HCT116 (cell line): ENCODE data around the gene SGCA. TPM values are rescaled to one million over a fixed set of nuclear protein-coding genes. Genes with fewer than 3 reads are reported as not detected.

ENCODE experiments used
- ATAC-seq: fragments of 200-7000 bp; cut with Tn5 transposase; 2 replicates; pipeline ENCODE4 v1.9.1; 2020; ENCODE audit warnings: mild to moderate bottlenecking, moderate library complexity
- BruUV-seq: library from RNA; stranded (reverse); fragments of 400-500 nt; replicated peaks from 2 replicates; lab custom pipeline; 2021; lab: Mats Ljungman, UMichigan
- CTCF ChIA-PET: fragments of 300-600 bp; sonication (Branson Sonifier 250); formaldehyde crosslinking; loops from one replicate; lab custom pipeline; 2021; ENCODE audit warnings: antibody characterized with exemption; lab: Charles Lee
- POLR2A ChIA-PET: fragments of 300-600, 350-600 bp; sonication (Branson Sonifier 250); formaldehyde crosslinking; loops from one replicate; lab custom pipeline; 2021; ENCODE audit warnings: antibody characterized with exemption; lab: Charles Lee
- RAD21 ChIA-PET, 2 experiments: fragments of 300-600 bp; sonication (Branson Sonifier 250); formaldehyde crosslinking; loops; one replicate each; lab custom pipeline; 2023; ENCODE audit warnings: low total read pairs in 2 of 2; ENCODE audit not compliant: uncharacterized antibody in 2 of 2, unreplicated experiment in 2 of 2, low non-redundant PET in 1 of 2; lab: Charles Lee
- DNase-seq: peaks from one replicate; pipeline ENCODE4 v3.0.0-alpha.2; 2010; ENCODE audit warnings: low read depth, low spot score
- H2AFZ ChIP-seq: fragments of 200-600 bp; shearing (Covaris generic), sonication (generic); 2 replicates; pipeline ENCODE4 v1.6.1; 2017; ENCODE audit warnings: low read depth, mixed run types, mixed read lengths, antibody characterized with exemption, low read length; ENCODE audit not compliant: poor library complexity, severe bottlenecking
- H3K27ac ChIP-seq: 2 replicates; pipeline ENCODE4 v1.5.1; 2012; ENCODE audit warnings: low read depth, low read length
- H3K27me3 ChIP-seq: fragments of 200-600 bp; sonication (generic); 2 replicates; pipeline ENCODE4 v1.6.1; 2016; ENCODE audit warnings: mixed run types, low read length, mixed read lengths; ENCODE audit not compliant: insufficient read depth
- H3K36me3 ChIP-seq, 2 experiments: fragments of 200-500 bp in 1 of 2; fragments of 200-600 bp in 1 of 2; sonication (Bioruptor generic) in 1 of 2; sonication (generic) in 1 of 2; 2 replicates each; pipeline versions ENCODE4 v1.5.1 to v1.6.1; 2014 to 2016; ENCODE audit warnings: low read length in 2 of 2, inconsistent platforms in 1 of 2, mixed read lengths in 1 of 2, mixed run types in 1 of 2; ENCODE audit not compliant: insufficient read depth in 2 of 2, control insufficient read depth in 1 of 2
- H3K4me1 ChIP-seq, 2 experiments: fragments of 200-600 bp in 1 of 2; sonication (generic) in 1 of 2; 2 replicates each; pipeline versions ENCODE4 v1.5.1 to v1.6.1; 2012 to 2017; ENCODE audit warnings: low read length in 2 of 2, inconsistent platforms in 1 of 2, mild to moderate bottlenecking in 1 of 2, mixed read lengths in 1 of 2, mixed run types in 1 of 2, moderate library complexity in 1 of 2; ENCODE audit not compliant: insufficient read depth in 2 of 2, control insufficient read depth in 1 of 2
- H3K4me2 ChIP-seq: fragments of 200-600 bp; sonication (generic); 2 replicates; pipeline ENCODE4 v1.6.1; 2017; ENCODE audit warnings: mixed run types, low read length, mixed read lengths
- H3K4me3 ChIP-seq, 2 experiments: fragments of 200-600 bp in 1 of 2; sonication (generic) in 1 of 2; replicated peaks in 1 of 2; 2 replicates each; pipeline ENCODE4 v1.5.1; 2011 to 2016; ENCODE audit warnings: low read length in 2 of 2, control low read depth in 1 of 2, low read depth in 1 of 2, mild to moderate bottlenecking in 1 of 2, mixed read lengths in 1 of 2, mixed run types in 1 of 2
- H3K79me2 ChIP-seq: fragments of 200-600 bp; sonication (generic); 2 replicates; pipeline ENCODE4 v1.6.1; 2017; ENCODE audit warnings: mild to moderate bottlenecking, mixed run types, low read length, moderate library complexity, mixed read lengths; ENCODE audit not compliant: insufficient read depth
- H3K9ac ChIP-seq: fragments of 200-600 bp; sonication (generic); 2 replicates; pipeline ENCODE4 v1.6.1; 2016; ENCODE audit warnings: low read length, mixed read lengths
- H3K9me2 ChIP-seq: fragments of 200-600 bp; sonication (generic), shearing (Covaris generic); 2 replicates; pipeline ENCODE4 v1.6.1; 2017; ENCODE audit warnings: mixed run types, mild to moderate bottlenecking, moderate library complexity; ENCODE audit not compliant: insufficient read depth
- H3K9me3 ChIP-seq, 2 experiments: fragments of 200-500 bp in 1 of 2; fragments of 200-600 bp in 1 of 2; sonication (Bioruptor generic) in 1 of 2; sonication (generic) in 1 of 2; 2 replicates each; pipeline ENCODE4 v1.6.1; 2014 to 2017; ENCODE audit warnings: low read length in 2 of 2, mixed read lengths in 2 of 2, inconsistent platforms in 1 of 2, low read depth in 1 of 2, mild to moderate bottlenecking in 1 of 2, mixed run types in 1 of 2, moderate library complexity in 1 of 2; ENCODE audit not compliant: control insufficient read depth in 1 of 2, insufficient read depth in 1 of 2
- H4K20me1 ChIP-seq: fragments of 200-600 bp; sonication (generic), shearing (Covaris generic); 2 replicates; pipeline ENCODE4 v1.6.1; 2017; ENCODE audit warnings: mixed run types, mild to moderate bottlenecking, moderate library complexity; ENCODE audit not compliant: insufficient read depth
- EGR1 ChIP-seq: IDR thresholded peaks from 2 replicates; pipeline ENCODE4 v1.6.1; 2012; ENCODE audit warnings: low read depth
- EZH2 ChIP-seq: fragments of 200-600 bp; sonication (generic); IDR thresholded peaks from 2 replicates; pipeline ENCODE4 v1.6.1; 2017; ENCODE audit warnings: antibody characterized with exemption, mixed run types
- EZH2phosphoT487 ChIP-seq: fragments of 200-600 bp; IDR thresholded peaks from 2 replicates; pipeline ENCODE4 v1.6.1; 2018; ENCODE audit warnings: antibody characterized with exemption, borderline replicate concordance
- JUND ChIP-seq: IDR thresholded peaks from 2 replicates; pipeline ENCODE4 v1.6.1; 2012
- POLR2AphosphoS5 ChIP-seq: IDR thresholded peaks from 2 replicates; pipeline ENCODE4 v1.6.1; 2011; ENCODE audit warnings: mild to moderate bottlenecking, low read depth, low read length, moderate library complexity
- RAD21 ChIP-seq: IDR thresholded peaks from 2 replicates; pipeline ENCODE4 v1.6.1; 2012; ENCODE audit warnings: low read depth, mild to moderate bottlenecking
- SIN3A ChIP-seq: IDR thresholded peaks from 2 replicates; pipeline ENCODE4 v1.6.1; 2012; ENCODE audit warnings: low read depth
- SP1 ChIP-seq: IDR thresholded peaks from 2 replicates; pipeline ENCODE4 v1.6.1; 2012; ENCODE audit warnings: low read depth
- TCF7L2 ChIP-seq: IDR thresholded peaks from 2 replicates; pipeline ENCODE4 v1.7.0; 2011; ENCODE audit warnings: borderline replicate concordance, inconsistent platforms; ENCODE audit not compliant: insufficient read depth, insufficient read length; ENCODE audit errors: extremely low read depth
- YY1 ChIP-seq: IDR thresholded peaks from 2 replicates; pipeline ENCODE4 v1.6.1; 2011; ENCODE audit warnings: low read length, low read depth, moderate library complexity, mild to moderate bottlenecking; ENCODE audit not compliant: insufficient replicate concordance; ENCODE audit errors: extremely low read depth
- ZBTB33 ChIP-seq: IDR thresholded peaks from 2 replicates; pipeline ENCODE4 v1.6.1; 2011; ENCODE audit warnings: mild to moderate bottlenecking, low read length, moderate library complexity; ENCODE audit not compliant: insufficient replicate concordance; ENCODE audit errors: extremely low read depth
- intact Hi-C: fragments of 100-400 bp; cut with micrococcal nuclease; formaldehyde crosslinking; loops from 2 replicates; pipeline ENCODE4 v1.10.0; 2022
- total RNA-seq: library from RNA; stranded (reverse); gene quantifications from one replicate; pipeline ENCODE4 v1.2.1, GENCODE V29; 2021; ENCODE audit not compliant: unreplicated experiment

SGCA gene
- total RNA-seq, 1 experiment from 2014 or later, result 0.37 TPM

GRCh38 chr17:50180620-50181019 is 14.8 kb downstream of the SGCA start:
- H3K9me3 ChIP-seq, result no peaks in the 10 kb centered on the region
- intact Hi-C loops, result no loop called here
- ChIA-PET CTCF (no interaction called here), RAD21 (no interaction called here), POLR2A (no interaction called here)
- no peaks in the 10 kb centered on the region for H3K79me2 ChIP-seq
- DNase-seq (no peak), ATAC-seq (no peak)
- no peak overlapping the region for H3K4me2 ChIP-seq
- no peak overlapping the region for H3K27ac ChIP-seq
- H3K4me1 ChIP-seq, result peaks cover 33 to 36% of the 10 kb centered on the region in 2 experiments
- BruUV-seq, result no TSS peak
- H3K4me3 ChIP-seq, result no peak overlapping the region
- TF ChIP-seq JUND, result no peak
- TF ChIP-seq EZH2phosphoT487, result no peak
- no peak for TF ChIP-seq SP1
- no peak for TF ChIP-seq ZBTB33
- no peak for TF ChIP-seq SIN3A
- no peak for TF ChIP-seq EGR1
- no peak for TF ChIP-seq RAD21
- no peak for TF ChIP-seq TCF7L2
- TF ChIP-seq POLR2AphosphoS5, result no peak
- TF ChIP-seq YY1, result no peak
- TF ChIP-seq EZH2, result no peak
- no peaks in the 10 kb centered on the region for H3K27me3 ChIP-seq
- no peaks in the 10 kb centered on the region for H3K36me3 ChIP-seq
- no peaks in the 10 kb centered on the region for H4K20me1 ChIP-seq
- H2AFZ ChIP-seq, result no peak overlapping the region
- no peaks in the 10 kb centered on the region for H3K9me2 ChIP-seq
- H3K9ac ChIP-seq, result no peak overlapping the region
